Putamen (tissue), 1 donor: ENCODE results near the gene EDN3.
"Not testable (repeated sequence)": the region's sequence is repeated elsewhere in the genome, so short reads cannot be mapped to it uniquely, and the experiment has no call there.

Source experiments
- DNase-seq: peaks from one replicate; pipeline ENCODE4 v3.0.0-alpha.2; 2016; ENCODE audit warnings: low spot score

Gene EDN3

DNA sequence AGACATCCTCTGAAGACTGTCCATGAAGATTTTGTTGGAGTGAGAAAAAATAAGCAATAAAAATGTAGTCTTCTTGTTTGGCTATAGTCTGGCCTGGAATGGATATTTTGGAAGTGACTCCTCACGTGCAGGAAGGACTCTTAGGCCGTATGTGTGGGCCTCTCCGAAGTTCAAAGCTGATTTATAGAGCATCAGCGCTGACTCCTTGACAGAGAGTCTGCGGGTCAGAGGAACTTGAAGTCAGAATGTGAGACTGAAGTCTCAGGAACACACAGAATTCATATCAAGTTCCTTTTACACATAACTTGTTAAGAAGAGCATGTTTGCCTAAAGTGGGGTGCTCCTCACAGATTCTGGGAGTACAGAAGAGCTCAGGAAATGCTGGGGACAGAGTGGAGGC is 36.1 kb downstream of the EDN3 start:
- DNase-seq: no peak

- not testable (repeated sequence) for DNase-seq
These were observed 38.0 kb downstream of the EDN3 start for GRCh38 chr20:59338444-59338843.

- no peak for DNase-seq
These were observed 39.9 kb downstream of the EDN3 start for GRCh38 chr20:59340201-59340885.

DNA sequence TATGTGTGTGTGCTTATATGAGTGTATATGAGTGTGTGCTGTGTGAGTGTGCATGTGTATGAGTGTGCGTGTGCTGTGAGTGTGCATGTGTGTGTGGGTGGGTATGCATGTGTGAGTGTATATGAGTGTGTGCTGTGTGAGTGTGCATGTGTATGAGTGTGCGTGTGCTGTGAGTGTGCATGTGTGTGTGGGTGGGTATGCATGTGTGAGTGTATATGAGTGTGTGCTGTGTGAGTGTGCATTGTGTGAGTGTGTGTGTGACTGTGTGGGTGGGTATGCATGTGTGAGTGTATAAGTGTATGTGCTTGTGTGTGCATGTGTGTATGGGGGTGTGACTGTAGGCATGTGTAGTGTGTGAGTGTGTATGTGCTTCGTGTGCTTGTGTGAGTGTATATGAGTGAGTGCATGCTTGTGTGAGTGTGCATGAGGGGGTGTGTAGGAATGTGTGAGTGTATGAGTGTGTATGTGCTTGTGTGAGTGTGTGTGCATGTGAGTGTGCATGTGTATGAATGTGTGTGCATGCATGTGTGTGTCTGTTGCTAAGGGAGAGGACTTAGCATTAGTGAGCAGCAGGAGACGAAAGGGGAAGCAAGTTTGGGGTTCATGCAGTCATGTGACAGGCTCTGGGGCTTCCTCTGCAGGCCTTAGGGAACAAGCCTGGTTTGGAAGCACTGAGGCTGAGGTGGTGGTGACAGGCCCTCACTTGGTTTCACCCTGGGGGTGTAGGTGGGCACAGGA is 41.0 kb downstream of the EDN3 start:
- DNase-seq: not testable (repeated sequence)

DNA sequence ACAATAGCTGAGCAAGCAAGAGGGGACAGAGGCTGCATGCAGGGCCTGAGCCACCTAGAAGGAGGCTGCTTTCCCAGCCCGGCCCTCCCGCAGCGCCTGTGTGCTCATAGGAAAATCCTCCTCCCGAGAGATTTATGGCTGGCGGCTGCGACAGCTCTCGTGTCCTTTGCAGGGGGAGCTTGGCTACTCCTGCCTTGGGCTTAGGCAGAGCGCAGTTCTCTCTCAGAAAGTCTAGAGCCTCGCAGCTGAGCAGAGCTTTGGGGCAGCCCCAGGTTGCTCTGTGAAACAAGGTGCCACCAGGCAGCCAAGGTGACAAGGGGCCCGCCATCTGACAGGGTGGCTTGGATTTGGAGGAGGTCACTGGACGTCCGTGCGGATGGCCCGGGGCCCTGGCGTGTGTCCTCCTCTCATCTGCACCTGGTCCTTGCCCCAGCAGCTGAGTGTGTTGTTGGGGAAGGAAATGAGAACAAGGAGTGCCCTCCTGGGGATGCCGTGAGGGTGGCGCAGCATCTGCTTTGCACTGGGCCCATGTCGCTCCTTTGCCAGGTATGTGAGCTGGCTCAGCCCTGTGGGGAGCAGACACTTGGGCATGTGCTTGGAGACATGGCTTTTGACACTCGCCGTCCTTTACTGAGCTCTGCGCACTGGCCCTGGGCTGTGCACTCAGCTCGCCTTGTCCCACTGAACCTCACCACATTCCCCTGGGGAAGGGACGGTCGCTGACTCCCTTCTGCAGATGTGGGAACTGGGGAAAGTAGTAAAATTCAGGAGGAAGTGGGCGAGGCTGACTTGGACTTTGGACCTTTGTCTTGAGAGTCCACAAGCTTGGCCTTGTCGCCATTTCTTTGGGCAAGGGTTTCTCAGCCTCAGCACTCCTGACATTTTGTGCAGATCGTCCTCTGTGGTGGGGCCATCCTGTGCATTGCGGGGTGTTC is 41.9 kb downstream of the EDN3 start:
- DNase-seq: no peak

- DNase-seq: no peak
These were observed 45.6 kb downstream of the EDN3 start for GRCh38 chr20:59346061-59346460.

- DNase-seq: no peak
These were observed 48.9 kb downstream of the EDN3 start for GRCh38 chr20:59349277-59349676.

GRCh38 chr20:59350330-59351156 is 50.1 kb downstream of the EDN3 start:
- DNase-seq: no peak

- no peak for DNase-seq
These were observed 51.0 kb downstream of the EDN3 start for GRCh38 chr20:59351157-59352040.

GRCh38 chr20:59352541-59352940 is 52.1 kb downstream of the EDN3 start:
- DNase-seq: no peak

GRCh38 chr20:59352990-59353389 is 52.6 kb downstream of the EDN3 start:
- no peak for DNase-seq

- DNase-seq: no peak
These were observed 54.0 kb downstream of the EDN3 start for GRCh38 chr20:59354460-59354859.

DNA sequence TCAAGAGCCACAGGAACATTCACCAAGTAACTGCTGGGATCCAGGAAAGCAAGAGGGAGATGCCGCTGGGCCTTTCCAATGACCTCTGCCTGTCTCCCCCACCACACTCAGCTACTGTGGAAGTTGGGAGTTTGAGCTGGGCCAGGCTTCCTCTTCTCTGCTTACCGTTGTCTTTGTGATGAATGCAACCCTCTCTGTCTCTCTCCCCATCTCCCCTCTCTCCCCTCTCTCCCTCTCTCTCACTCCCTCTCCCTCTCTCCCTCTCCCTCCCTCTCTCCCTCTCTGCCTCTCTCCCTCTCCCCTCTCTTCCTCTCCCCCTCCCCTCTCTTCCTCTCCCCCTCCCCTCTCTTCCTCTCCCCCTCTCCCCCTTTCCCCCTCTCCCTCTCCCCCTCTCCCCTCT is 54.8 kb downstream of the EDN3 start:
- no peak for DNase-seq

DNA sequence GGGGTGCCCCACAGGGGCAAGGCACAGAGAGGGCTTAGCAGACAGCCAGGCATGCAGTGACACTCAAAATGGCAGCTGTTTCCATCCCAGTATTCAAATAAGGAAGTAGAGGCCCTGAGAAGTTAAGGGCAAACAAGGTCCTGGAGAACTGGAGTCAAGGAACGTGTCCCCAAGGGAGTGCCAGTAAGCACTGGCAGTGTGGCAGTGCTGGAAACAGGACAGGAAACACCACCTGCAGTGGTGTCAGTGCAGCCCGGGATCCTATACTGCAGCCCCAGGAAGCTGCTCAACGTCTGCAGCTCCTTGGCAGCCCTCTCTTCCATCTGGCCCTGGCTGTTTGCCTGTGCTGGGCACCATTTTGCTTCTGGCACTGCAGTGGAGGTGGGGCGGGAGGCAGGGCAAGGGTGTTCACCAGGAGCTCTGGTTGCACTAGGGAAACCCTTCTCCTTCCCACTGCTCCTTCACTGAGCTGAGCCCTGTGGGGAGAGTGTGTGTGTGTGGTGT is 56.3 kb downstream of the EDN3 start:
- no peak for DNase-seq

GRCh38 chr20:59358793-59359192 is 58.4 kb downstream of the EDN3 start:
- not testable (repeated sequence) for DNase-seq

DNA sequence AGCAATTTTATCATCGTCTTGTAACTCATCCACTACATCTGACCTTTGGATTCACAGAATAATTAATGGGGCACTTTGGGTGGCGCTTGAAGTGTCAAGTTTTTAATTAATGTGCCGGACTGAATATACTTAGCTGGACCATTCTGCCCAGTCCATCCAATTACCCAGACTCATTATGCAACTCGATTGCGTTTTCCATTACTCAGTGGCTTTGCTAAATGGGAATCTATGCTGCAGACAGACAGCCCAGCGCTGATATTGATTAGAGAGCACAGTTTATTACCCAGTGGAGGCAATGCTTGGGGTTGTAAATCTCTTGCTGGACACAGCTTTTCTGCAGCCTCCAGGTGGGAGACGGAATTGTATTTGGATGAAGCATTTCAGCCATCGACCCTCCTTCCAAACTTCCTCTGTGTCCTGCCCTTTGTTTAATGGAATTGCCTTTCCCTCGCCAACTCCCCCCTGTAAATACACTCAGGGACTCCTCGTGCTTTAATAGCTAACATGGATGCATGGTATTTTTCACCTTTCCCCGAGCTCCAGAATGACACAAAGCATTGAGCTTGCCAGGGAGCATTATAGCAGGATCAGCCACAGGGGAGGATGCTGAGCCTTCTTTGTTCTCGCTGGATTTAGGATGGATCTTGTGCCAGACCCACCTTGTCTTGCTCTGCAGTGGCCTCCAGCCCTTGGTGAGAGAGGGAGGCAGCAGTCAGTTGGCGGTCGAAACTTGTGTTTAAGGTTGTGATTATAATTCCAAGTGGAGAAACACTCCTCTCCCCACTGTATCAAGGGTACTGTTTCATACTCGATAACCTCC is 59.7 kb downstream of the EDN3 start:
- DNase-seq: no peak

GRCh38 chr20:59360934-59361333 is 60.5 kb downstream of the EDN3 start:
- DNase-seq: no peak

GRCh38 chr20:59361411-59361810 is 61.0 kb downstream of the EDN3 start:
- DNase-seq: no peak

- DNase-seq: no peak
These were observed 62.7 kb downstream of the EDN3 start for GRCh38 chr20:59363101-59363500.

DNA sequence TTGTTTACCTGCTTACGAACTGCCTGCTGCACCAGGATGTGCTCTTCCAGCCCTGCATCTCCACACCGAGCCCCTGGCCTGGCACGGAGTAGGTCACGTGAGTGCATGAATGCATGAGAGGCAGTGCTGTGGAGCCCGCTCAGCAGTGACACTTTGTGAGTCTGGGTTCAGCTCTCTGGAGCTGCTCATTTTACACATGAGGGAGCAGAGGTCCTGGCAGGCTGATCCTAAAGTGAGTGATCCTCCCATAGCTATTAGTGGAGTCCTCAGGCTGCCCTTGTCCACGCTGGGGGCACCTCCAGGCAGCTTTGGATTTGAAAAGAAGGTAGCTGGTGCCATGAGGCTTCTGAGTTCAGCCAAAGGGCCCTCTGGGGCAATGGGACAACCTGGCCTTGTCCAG is 64.2 kb downstream of the EDN3 start:
- no peak for DNase-seq
